22Rv1 (cell line): ENCODE results near the gene GORASP1.

ENCODE experiments used
- ZFX ChIP-seq: fragments of 450-650 bp; IDR thresholded peaks from 2 replicates; pipeline ENCODE4 v1.6.1; 2017; ENCODE audit warnings: antibody characterized with exemption, borderline replicate concordance
- TF ChIP-seq, protein P1 (sequence below): fragments of 450-650 bp; IDR thresholded peaks from 2 replicates; pipeline ENCODE4 v1.5.1; 2017; ENCODE audit warnings: mild to moderate bottlenecking

DNA sequence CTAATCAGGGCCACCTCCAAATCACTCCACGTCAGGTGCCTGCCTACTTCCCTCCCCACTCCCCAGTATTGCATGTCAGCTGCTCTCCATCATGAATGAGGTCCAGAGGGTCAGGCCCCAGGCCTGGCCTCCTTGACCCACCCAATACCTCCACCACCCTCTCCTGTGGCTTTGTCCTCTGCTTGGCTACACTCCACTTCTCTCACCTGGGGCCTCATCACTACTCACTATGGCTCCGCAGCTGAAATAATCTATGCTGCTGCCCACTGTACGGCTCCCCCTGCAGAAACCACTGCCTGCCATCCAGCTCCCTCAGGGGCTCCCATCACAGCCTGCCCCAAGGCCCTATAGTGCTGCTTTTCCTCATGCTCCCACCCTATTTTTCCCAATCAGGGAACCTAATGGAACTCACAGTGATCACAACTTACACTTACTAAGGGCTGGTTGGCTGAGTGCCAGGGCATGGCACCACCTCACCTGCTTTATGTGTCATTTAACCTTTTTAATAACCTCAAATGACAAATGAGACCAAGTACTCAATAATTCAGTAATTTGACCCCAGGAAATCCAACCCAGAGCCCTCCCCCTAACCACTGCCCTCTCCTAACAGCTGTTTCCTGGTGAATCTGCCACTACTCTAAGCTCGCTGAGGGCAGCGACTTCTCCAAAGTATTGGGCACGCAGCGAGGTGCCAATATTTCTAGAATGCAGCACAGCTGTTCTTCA is 2.3 kb downstream of the GORASP1 start:
- TF ChIP-seq, protein P1, sequence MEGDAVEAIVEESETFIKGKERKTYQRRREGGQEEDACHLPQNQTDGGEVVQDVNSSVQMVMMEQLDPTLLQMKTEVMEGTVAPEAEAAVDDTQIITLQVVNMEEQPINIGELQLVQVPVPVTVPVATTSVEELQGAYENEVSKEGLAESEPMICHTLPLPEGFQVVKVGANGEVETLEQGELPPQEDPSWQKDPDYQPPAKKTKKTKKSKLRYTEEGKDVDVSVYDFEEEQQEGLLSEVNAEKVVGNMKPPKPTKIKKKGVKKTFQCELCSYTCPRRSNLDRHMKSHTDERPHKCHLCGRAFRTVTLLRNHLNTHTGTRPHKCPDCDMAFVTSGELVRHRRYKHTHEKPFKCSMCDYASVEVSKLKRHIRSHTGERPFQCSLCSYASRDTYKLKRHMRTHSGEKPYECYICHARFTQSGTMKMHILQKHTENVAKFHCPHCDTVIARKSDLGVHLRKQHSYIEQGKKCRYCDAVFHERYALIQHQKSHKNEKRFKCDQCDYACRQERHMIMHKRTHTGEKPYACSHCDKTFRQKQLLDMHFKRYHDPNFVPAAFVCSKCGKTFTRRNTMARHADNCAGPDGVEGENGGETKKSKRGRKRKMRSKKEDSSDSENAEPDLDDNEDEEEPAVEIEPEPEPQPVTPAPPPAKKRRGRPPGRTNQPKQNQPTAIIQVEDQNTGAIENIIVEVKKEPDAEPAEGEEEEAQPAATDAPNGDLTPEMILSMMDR: no peak
- no peak for TF ChIP-seq ZFX
